ENCODE results near the gene PHF12.

DNA sequence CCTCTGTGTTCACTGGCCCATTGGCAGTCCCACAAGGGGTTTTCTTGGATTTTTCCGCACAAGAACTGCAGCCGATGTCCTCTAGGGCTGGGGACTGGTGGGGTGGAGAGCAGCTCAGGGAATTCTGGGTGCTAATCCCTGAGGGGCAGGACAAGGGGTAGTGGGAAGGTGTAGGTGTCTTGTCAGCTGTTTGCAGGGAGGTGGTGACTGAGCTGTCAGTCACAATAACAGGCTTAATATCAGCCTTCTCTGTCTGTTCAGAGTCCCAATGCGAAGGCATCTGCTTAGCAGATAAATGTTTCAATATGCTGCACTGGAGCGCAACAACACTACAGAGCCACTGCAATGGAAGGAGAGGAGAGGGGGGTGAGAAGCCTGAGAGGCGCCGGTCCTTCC, 38.4 kb downstream of the PHF12 start:
- TF ChIP-seq ZNF274 (IDR thresholded peaks at IDR 0.05; ENCODE audit: low read depth, low read length) (no peak), YY1 (IDR thresholded peaks at IDR 0.05; ENCODE audit: insufficient read depth, insufficient read length) (no peak)
